Activated naive CD4-positive, alpha-beta T cell (primary cell): ENCODE measurements around the gene ERBIN.
"Not testable (repeated sequence)": the region's sequence is repeated elsewhere in the genome, so short reads cannot be mapped to it uniquely, and the experiment has no call there.

ENCODE experiments used
- DNase-seq, 4 experiments: peaks; one replicate each; lab custom pipeline; 2025; lab: John Stamatoyannopoulos, UW

Gene ERBIN

DNA sequence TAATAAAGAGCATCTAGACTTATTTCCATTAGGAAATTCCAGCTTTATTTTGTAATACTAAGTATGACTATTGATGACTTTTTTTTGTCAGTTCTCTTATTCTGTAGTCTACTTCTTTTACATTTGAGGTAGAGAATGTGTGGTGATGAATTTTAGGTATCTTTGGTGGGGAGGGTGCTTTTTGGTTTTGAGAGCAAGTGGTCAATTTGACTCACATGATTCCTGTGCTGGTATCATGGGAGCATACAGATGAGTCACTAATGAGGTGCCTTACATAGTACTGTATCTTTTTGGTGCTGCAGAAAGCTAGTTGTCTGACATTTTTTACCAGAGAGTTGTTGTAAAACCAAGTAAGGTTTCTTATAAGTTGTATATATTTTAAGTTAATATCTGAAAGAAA, 35.3 kb downstream of the ERBIN start:
- DNase-seq: no peak

DNA sequence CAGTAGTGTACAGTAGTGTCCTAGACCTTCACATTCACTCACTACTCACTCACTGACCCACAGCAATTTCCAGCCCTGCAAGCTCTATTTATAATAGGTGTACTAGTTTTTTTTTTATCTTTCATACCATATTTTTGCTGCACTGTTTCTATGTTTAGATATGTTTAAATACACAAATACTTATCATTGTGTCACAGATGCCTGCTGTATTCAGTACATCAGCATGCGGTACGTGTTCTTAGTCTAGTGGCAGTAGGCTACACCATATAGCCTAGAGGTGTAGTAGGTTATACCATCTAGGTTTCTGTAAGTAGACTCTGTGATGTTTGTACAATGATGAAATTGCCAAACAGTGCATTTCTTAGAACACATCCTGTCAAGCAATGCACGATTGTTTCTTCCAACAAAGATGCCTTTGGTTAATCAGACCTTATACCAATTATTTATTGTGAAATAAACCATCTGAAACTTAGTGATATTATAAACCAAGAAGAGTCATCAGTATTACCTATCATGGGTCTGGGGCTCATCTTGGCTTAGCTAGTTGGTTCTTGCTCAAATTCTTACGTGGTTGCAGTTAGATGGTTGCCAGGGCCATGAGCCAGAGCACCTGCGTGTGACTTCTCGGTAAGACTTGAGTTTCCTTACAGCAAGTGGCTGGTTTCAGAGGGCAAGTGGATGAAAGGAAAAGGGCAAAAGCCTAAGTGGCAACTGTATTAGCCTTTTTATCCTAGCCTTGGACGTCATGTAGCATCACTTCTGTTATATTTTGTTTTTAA, 41.1 kb downstream of the ERBIN start:
- no peak for DNase-seq

DNA sequence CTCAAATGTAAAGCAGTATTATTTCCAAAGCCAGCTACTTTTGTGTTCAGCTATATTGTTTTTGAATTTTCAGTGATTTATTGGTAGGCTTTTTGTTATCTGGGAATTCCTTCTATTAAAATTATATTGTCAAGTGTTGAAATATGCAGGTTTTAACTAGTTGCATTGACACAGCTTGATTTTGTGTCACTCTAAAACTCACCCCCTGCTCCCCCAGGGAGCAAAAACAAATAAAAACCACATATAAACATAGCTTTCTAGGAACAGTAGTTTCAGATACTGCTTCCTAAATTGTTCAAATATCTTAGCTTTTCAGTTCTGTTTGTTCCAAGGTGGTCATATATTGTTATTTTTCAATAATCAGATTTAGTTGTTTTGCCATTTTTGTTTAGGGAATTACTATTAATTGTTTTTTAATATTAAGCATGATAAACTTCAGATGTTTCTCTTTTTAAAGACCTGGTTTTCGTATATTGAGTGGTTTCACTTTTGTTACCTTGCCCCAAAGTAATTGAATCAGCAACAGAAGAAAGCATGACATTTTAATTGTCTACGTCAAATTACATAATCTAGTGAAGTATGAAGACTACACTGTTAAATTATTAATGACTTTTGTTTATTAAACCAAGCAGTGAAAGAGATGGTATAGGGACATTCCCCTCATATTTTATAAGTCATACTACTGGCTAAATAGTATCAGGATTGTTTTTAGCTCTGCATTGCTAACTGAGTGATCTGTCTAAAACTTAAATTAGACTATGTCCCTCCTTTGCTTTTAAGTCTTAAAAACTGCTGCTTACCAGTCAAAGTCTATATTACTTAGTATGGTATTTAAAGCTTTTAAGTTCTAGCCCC, 43.4 kb downstream of the ERBIN start:
- no peak for DNase-seq

DNA sequence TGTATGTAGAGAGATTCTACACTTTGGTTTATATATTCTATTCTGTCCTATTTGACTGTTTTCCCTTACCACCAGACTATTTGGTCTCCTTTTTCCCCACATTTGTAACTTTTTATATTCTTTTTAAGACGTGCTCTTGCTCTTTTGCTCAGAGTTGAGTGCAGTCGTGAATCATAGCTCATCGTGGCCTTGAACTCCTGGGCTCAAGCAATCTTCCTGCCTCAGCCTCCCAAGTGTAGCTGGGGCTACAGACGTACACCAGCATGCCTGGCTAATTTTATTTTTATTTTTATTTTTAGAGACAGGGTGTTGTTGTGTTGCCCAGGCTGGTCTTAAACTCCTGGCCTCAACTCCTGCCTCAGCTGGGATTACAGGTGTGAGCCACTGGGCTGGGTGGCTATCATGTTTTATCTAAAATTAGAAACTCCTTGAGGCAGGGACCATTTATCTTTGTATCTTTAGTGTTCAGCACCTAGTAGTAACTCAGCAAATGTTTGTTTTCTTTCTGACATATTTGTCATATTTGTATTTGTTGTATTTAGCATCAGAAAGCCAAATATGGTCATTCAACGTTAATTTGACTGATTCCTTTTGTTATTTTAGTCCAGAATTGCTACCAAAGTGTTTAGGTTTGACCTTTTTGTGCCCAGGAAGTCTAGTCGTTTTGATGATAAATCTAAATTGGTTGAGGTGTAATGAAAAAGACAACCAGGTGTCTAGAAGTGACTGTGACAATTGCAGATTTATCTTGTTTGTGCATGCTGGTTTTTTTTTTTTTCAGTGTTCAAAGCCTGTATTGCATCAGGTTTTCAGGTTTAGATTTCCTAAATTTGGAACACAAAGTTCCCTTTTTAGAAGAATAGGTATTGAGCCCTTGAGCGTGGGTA, 44.3 kb downstream of the ERBIN start:
- DNase-seq: no peak

DNA sequence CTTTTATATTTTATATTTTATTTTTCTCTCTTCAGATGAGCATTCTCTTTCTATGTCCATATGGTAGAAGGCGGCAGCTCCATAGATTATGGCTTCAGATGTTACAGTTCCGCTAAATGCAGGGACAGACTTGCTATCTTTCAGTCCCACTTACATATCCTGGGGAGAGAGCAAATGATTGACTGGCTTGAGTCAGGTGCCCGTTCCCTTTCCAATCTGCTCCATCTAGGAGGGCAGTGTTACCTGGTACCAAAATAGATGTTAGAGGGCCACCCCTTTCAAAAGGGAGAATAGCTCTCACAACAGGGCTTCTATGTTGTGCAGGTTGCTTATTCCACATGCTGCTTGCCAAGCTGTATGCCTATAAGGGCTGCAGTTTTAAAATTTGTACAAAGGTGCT, 45.3 kb downstream of the ERBIN start:
- DNase-seq: no peak

DNA sequence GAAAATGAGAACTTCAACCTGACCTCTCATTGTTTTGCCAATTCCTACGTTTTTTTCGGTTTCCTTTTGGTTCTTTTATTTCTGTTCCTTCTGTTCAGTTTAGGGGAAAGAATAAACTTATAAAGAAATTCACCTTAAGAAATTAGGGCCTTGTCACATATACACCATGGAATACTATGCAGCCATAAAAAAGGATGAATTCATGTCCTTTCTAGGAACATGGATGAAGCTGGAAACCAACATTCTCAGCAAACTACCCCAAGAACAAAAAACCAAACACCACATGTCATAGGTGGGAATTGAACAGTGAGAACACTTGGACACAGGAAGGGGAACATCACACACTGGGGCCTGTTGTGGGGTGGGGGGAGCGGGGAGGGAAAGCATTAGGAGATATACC, 46.5 kb downstream of the ERBIN start:
- not testable (repeated sequence) for DNase-seq

DNA sequence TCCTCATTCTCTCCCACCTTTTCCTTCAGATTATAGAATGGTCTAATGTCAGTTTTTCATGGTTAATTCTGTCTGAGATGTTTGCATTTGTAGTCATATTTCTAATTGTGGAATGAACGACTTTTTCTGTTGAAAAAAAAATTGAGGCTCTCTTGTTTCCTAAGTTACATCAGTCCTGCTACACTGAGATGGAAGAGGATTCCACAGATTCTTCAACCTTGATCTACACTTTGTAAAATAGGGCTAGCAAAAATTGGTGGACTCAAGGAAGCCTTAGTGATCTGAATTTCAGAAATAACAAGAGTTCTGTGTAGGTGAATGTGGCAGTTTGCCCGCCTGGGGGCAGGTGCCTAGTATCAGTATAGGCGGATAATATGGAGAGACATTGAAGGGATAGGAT, 51.9 kb downstream of the ERBIN start:
- no peak for DNase-seq

DNA sequence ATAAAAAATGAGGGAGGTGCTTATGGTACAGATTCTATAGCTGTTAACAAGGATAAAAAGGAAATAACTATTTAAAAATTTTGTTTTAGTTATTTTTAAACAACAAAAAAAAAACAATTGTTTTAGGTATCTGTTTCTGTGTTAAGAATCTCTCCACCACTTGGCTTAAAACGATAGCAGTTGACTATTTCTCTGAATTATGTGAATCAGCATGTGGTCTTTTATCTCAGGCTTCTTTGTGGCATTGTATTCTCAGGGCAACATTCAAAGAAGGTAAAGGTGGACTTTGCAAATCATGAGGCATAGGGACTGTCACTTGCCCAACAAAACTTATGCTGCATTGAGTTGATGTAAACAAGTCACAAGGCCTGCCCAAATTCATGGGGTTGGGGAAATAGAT, 55.2 kb downstream of the ERBIN start:
- no peak for DNase-seq

DNA sequence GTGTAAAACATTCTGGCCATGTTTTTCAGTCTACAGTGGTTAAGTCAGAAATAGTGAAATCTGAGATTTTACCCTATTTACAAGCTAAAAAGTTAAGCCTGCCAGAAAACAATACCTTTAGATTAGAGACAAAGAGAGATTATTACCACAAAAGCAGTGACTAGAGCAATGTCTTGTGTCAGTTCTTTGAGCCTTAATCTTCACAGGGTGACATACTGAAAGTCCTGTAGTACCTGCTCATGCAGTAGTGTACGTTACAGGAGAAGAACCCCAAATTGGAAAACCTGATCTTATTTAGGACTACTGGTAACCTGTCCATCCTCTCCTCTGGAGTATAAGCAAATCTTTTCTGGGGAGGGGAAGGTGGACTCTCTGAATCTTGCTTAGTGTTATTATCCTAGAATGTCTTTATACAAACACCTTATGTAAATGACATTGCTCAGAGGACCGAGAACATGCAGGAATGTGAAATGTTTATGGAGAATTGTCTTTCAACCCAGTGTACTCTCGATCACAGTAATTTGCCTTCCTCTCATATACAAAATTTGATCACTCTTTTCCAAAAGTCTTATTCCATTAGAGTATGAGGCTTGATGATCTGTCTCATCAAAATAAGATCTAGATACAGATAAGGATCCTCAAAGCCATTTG, 55.7 kb downstream of the ERBIN start:
- DNase-seq: no peak

DNA sequence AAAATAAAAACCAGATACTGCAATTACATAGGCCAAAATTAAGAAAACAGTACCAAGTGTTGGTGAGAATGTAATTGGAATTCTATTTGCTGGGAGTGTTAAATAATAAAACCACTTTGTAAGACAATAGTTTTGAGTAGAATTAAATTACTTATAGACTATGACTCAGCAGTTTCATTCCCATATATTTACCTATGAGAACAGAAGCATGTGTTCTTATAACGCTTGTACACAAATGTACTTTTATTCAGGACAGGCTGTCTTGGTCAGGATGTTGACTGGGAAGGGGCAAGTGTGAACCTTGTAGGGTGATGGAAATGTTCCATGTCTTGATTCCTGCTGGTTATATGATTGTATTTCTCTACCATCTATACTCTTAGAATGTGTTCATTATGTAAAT, 56.3 kb downstream of the ERBIN start:
- DNase-seq: no peak

DNA sequence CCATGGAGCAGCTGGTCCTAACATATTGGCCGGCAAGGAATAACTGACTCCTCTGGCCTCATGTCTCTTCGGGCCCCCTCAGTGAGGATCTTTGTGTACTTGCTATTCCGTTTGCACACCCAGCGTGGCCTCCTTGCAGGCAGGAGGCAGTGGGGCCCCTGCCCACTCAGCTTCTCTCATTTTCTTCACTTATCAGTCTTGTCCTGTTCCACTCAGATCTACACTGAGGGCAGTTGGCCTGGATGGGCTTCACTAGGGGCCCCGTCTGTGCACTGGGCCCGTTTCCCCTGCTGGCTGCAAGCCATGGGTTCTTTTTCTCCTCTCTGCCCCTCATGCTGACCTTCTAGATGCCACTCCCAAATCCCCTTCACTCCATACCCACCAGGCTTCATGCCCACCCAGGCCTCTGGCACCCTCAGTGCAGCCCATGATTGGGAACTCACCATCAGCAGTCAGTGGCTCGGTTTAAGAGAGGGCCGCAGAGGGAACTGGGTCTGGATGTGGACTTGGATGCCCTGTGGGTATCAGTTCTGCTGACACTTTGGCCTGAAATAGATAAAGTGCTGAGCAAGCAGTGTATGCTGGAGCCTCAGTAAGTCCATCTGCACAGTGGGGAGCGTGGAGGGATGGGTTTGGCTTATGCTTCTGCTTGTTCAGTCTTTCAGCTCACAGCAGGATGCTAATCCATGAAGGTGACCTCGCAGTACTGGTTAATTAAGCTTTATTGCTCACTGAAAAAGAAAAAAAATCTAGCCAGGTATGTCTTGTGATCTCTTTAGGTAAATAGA, 57.9 kb downstream of the ERBIN start:
- DNase-seq: no peak

DNA sequence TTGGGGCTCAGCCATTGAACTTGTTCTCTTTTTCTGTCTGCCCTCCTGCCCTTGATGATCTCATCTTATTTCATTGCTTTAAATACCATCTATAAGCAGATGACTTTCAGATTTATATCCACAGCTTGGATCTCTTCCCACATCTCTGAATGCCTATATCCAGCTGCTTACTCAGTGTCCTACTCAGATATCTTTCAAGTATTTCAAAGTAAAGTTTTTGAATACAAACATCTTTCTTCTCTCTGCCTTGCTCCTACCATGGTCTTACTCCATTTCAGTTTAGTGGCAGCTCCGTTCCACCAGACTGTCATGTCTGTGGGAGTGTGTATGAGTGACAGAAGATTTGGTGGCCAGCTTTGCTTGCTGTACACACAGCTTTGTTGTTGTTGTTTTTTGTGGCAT, 59.7 kb downstream of the ERBIN start:
- no peak for DNase-seq

DNA sequence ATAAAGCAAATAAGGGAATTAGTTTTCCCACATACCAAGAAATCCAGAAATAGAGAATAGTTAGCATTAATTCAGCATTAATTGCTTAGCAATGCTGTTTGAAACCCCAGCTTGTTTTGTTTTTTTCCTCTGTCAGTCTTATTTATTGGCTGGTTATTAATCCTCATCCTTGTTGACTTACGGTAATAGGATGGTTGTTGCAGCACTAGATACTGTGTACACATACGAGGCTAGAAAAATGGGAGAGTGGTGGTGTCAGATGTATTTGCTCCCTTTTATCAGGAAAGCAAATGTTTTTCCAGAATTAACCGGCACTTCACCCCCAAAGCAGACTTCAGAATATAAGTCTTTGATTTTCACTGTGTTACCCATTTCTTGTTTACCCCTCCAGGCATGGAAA, 60.4 kb downstream of the ERBIN start:
- DNase-seq: no peak

DNA sequence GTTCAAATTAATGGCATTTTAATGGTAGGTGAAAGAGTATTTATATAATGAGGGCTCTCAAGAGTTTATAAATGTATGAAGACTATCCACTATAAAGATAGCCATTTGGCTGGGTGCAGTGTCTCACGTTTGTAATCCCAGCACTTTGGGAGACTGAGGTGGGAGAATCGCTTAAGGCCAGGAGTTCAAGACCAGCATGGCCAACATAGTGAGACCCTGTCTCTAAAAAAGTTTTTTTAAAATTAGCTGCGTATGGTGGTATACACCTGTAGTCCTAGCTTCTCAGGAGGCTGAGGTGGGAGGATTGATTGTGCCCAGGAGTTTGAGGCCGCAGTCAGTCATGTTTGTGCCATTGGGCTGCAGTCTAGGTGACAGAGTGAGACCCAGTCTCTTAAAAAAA, 61.6 kb downstream of the ERBIN start:
- DNase-seq: no peak

DNA sequence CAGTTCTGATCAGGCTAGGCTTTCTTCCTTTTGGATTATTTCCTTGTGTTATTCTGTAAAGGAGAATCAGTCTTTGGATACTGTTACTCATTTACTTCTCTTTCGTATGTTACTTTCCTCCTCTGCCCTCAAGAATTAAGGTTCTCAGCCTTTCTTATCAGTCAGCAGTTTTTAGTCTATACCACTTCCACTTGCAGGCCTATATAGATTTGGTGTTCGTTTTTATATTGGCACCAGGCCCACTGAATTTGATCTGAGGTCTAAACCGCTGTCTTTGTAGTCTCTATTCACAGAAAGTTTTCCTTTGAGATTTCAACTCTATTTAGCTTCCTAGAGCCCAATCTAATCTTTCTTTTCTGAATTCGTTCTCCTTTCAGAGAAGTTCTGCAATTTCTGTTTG, 62.8 kb downstream of the ERBIN start:
- DNase-seq: no peak

DNA sequence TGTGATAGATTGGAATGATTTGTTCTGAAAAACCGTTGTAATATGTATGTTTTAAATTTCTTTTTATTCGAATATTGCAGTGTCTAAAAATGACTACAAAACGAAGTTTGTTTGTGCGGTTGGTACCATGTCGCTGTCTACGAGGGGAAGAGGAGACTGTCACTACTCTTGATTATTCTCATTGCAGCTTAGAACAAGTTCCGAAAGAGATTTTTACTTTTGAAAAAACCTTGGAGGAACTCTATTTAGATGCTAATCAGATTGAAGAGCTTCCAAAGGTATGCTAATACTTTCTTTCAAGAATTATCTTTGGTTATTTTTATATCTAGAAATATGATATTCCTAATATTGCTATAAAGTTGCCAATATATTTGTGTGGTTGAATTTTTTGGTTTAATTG, 66.3 kb downstream of the ERBIN start:
- DNase-seq: no peak

DNA sequence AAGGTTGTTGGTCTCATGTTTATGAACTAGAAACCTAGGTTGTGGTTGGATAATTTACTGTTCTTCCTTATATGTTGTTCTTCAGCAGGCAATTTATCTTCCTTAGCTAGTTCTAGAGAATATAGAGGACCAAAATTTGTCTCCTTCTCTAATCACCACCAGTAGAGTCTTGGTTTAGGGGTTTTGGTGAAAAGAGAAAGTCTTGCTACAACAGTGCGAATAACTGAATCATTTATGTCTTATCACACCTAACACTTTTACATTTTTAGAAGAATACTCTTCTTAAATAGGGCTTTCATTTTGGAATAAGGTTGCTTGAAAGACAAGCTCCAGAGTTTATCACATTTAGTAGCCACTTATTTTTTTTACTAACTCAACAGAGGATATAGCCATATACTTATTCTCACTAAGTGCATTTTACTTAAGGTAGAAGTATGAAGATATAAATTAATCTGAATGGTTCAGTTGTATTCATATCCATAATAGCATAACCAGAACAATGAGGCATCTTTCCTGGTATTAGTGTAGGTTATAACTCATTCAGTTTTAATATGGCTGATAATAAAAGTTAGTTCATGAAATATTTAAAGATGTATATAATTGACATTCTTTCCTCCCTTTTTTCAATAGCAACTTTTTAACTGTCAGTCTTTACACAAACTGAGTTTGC, 67.9 kb downstream of the ERBIN start:
- no peak for DNase-seq

DNA sequence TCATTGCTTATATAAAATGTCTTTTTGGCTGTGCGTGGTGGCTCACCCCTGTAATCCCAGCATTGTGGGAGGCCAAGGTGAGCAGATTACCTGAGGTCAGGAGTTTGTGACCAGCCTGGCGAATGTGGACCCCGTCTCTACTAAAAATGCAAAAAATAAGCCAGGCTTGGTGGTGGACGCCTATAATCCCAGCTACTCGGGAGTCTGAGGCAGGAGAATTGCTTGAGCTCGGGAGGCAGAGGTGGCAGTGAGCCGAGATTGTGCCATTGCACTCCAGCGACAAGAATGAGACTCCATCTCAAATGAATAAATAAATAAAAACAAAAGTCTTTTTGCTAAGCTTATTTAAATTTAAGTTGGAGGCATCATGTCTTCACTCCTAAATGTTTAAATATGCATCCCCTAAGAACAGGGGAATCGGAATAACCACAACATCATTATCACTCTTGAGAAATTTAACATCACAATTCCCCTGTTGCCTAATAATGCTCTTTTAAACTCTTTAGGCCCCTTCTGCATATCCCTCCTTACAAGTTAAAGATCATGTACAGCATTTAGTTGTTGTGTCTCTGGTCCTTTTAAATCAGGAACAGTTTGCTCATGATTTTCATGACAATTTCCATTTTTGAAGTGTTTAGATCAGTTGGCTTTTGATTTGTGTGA, 72.8 kb downstream of the ERBIN start:
- DNase-seq: no peak

DNA sequence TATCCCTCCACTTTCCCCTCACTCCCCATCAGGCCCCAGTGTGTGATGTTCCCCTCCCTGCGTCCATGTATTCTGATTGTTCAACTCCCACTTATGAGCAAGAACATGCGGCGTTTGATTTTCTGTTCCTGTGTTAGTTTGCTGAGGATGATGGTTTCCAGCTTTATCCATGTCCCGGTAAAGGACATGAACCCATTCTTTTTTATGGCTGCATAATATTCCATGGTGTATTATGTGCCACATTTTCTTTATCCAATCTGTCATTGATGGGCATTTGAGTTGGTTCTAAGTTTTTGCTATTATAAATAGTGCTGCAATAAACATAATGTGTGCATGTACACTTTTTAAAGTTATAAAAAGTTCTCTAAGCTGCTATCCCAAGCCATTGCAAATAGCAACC, 75.6 kb downstream of the ERBIN start:
- DNase-seq: no peak

DNA sequence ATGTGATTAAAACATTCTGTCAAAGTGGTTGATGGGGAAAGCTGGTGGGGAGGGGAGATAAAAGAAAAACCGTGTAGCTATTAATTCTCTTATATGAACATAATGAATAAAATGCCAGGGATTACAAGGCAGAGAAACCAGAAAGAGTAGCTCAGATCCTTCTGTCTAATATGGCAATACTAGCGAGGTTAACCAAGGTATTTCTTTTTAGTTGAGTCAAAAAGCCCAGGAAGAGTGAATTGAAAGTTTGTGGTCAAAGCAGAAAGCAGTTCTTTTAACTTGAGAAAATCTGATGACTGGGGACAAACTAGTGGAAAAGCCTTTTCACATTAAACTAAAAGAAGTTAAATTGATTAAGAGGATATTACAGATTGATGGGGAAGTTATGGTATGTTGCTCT, 76.0 kb downstream of the ERBIN start:
- DNase-seq: no peak
